Heart left ventricle (tissue), 13 donors: ENCODE results near the gene HNF1B.
"Not testable (repeated sequence)": the region's sequence is repeated elsewhere in the genome, so short reads cannot be mapped to it uniquely, and the experiment has no call there.

Experiments used
- POLR2A ChIP-seq, 2 donors: fragments of 450-650 bp; IDR thresholded peaks; one replicate each; pipeline ENCODE4 v1.6.1; 2017; ENCODE audit warnings: antibody characterized with exemption in 2 of 2, mild to moderate bottlenecking in 2 of 2, moderate library complexity in 2 of 2
- TF ChIP-seq, protein P1 (sequence below), 12 donors: fragments of 200-600 bp; sonication (generic) in 4 of 12; IDR thresholded peaks; one replicate each; pipeline versions ENCODE4 v1.5.0 to v1.8.0; 2018 to 2022; ENCODE audit warnings: antibody characterized with exemption in 12 of 12, mild to moderate bottlenecking in 5 of 12
- donor health status: ischemic (EF 13 %, LVEDD 7.1; RV severe dilation, severe dysfunction).
- donor health status: DM: no; HTN: yes; CAD: no.
- donor health status: DM: no; HTN: no; CAD: no.
- donor health status: ischemic (EF 25% LVEDD 6.9; RV normal size, moderate dysfunction).
- donor health status: ischemic (EF 25% LVEDD 5.7; RV mildly dilated, moderate dysfunction).
- donor health status: ischemic (EF 35%, LVEDD 5.7; RV mildly dilated, moderate dysfunction).
- donor health status: nonischemic (EF 11% LVEDD 7.7; RV severe dilation, severe dysfunction).
- donor health status: DM: yes; HTN: yes; CAD: no.
- donor health status: PGD.
- donor health status: ischemic (EF 29% LVEDD 5.4; RV normal size, mild dysfunction).
- donor health status: nonischemic (EF 23%, LVEDD 6.1; RV moderate dilation, normal function).

DNA sequence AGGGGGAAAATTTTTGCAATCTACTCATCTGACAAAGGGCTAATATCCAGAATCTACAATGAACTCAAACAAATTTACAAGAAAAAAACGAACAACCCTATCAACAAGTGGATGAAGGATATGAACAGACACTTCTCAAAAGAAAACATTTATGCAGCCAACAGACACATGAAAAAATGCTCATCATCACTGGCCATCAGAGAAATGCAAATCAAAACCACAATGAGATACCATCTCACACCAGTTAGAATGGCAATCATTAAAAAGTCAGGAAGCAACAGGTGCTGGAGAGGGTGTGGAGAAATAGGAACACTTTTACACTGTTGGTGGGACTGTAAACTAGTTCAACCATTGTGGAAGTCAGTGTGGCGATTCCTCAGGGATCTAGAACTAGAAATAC, 64.9 kb downstream of the HNF1B start:
- TF ChIP-seq, protein P1, sequence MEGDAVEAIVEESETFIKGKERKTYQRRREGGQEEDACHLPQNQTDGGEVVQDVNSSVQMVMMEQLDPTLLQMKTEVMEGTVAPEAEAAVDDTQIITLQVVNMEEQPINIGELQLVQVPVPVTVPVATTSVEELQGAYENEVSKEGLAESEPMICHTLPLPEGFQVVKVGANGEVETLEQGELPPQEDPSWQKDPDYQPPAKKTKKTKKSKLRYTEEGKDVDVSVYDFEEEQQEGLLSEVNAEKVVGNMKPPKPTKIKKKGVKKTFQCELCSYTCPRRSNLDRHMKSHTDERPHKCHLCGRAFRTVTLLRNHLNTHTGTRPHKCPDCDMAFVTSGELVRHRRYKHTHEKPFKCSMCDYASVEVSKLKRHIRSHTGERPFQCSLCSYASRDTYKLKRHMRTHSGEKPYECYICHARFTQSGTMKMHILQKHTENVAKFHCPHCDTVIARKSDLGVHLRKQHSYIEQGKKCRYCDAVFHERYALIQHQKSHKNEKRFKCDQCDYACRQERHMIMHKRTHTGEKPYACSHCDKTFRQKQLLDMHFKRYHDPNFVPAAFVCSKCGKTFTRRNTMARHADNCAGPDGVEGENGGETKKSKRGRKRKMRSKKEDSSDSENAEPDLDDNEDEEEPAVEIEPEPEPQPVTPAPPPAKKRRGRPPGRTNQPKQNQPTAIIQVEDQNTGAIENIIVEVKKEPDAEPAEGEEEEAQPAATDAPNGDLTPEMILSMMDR (IDR thresholded peaks at IDR 0.05): not testable (repeated sequence)
- not testable (repeated sequence) for TF ChIP-seq POLR2A (IDR thresholded peaks at IDR 0.05)
